Renal cortical epithelial cell (primary cell): ENCODE measurements around the gene GNA15. TPM values are rescaled to one million over a fixed set of nuclear protein-coding genes. Genes with fewer than 3 reads are reported as not detected.
A peak's percentile ranks its signal among the peaks of the same experiment; 100 is the strongest.

ENCODE experiments used
- DNase-seq: peaks from one replicate; pipeline ENCODE4 v3.0.0-alpha.2; 2011; ENCODE audit warnings: low read depth
- total RNA-seq: library from RNA; depleted of rRNA; stranded (reverse); fragments of >200 nt; gene quantifications from 2 replicates; pipeline ENCODE4 v1.2.3, GENCODE V29; 2014

The GNA15 gene
- total RNA-seq, 1 donor from 2014 or later = not detected

GRCh38 chr19:3121396-3121795, 14.4 kb upstream of the GNA15 start:
- DNase-seq = no peak

- DNase-seq = no peak
Observed at GRCh38 chr19:3121821-3122511, 13.9 kb upstream of the GNA15 start.

GRCh38 chr19:3122512-3122870, 13.3 kb upstream of the GNA15 start:
- DNase-seq = no peak

- DNase-seq = no peak
Observed at GRCh38 chr19:3123088-3123721, 12.6 kb upstream of the GNA15 start.

GRCh38 chr19:3123956-3124355, 11.9 kb upstream of the GNA15 start:
- DNase-seq = no peak

- no peak for DNase-seq
Observed at GRCh38 chr19:3124630-3125029, 11.2 kb upstream of the GNA15 start.

- DNase-seq = peak; percentile 25
Observed at GRCh38 chr19:3125900-3126524, 9.8 kb upstream of the GNA15 start.

GRCh38 chr19:3129112-3129511, 6.7 kb upstream of the GNA15 start:
- peak; percentile 63 for DNase-seq

- DNase-seq = no peak
Observed at GRCh38 chr19:3131168-3131567, 4.7 kb upstream of the GNA15 start.

GRCh38 chr19:3132971-3133792, 2.7 kb upstream of the GNA15 start:
- DNase-seq = peak; percentile 58

- no peak for DNase-seq
Observed at GRCh38 chr19:3133793-3134116, 2.1 kb upstream of the GNA15 start.

GRCh38 chr19:3136684-3137055, 837 bp downstream of the GNA15 start:
- DNase-seq = no peak

- DNase-seq = no peak
Observed at GRCh38 chr19:3137119-3137518, 1.3 kb downstream of the GNA15 start.

GRCh38 chr19:3138268-3138667, 2.4 kb downstream of the GNA15 start:
- no peak for DNase-seq

GRCh38 chr19:3140667-3141038, 4.8 kb downstream of the GNA15 start:
- no peak for DNase-seq

GRCh38 chr19:3142292-3142670, 6.4 kb downstream of the GNA15 start:
- DNase-seq = no peak

- no peak for DNase-seq
Observed at GRCh38 chr19:3142781-3143337, 7.0 kb downstream of the GNA15 start.

- DNase-seq = no peak
Observed at GRCh38 chr19:3145909-3146676, 10.3 kb downstream of the GNA15 start.

- no peak for DNase-seq
Observed at GRCh38 chr19:3146677-3147100, 10.9 kb downstream of the GNA15 start.

GRCh38 chr19:3148503-3148902, 12.7 kb downstream of the GNA15 start:
- DNase-seq = no peak

- no peak for DNase-seq
Observed at GRCh38 chr19:3149089-3149488, 13.3 kb downstream of the GNA15 start.
